Smooth muscle cell (in vitro differentiated cells): ENCODE data around the gene COL20A1. TPM values are rescaled to one million over a fixed set of nuclear protein-coding genes. Genes with fewer than 3 reads are reported as not detected.

ENCODE experiments used
- DNase-seq: peaks from one replicate; lab custom pipeline; 2025; ENCODE audit not compliant: unreplicated experiment; lab: John Stamatoyannopoulos, UW
- H2AFZ ChIP-seq: fragments of 200-600 bp; sonication (generic); 2 replicates; pipeline ENCODE4 v1.6.0; 2016; ENCODE audit warnings: antibody characterized with exemption, low read depth, mild to moderate bottlenecking
- H3F3A ChIP-seq: fragments of 200-600 bp; sonication (generic); 2 replicates; pipeline ENCODE4 v1.6.0; 2017; ENCODE audit warnings: antibody characterized with exemption, low read depth
- H3K27ac ChIP-seq: fragments of 200-600 bp; sonication (generic); 2 replicates; pipeline ENCODE4 v1.5.1; 2016; ENCODE audit warnings: low read depth, mild to moderate bottlenecking
- H3K27me3 ChIP-seq: fragments of 200-600 bp; sonication (generic); 2 replicates; pipeline ENCODE4 v1.6.1; 2016; ENCODE audit warnings: low read depth, mild to moderate bottlenecking
- H3K36me3 ChIP-seq: fragments of 200-600 bp; sonication (generic); 2 replicates; pipeline ENCODE4 v1.5.1; 2016; ENCODE audit warnings: low read depth
- H3K4me1 ChIP-seq: fragments of 200-600 bp; sonication (generic); 2 replicates; pipeline ENCODE4 v1.5.1; 2016; ENCODE audit warnings: low read depth
- H3K4me2 ChIP-seq: fragments of 200-600 bp; sonication (generic); 2 replicates; pipeline ENCODE4 v1.6.0; 2016; ENCODE audit warnings: mild to moderate bottlenecking
- H3K4me3 ChIP-seq: fragments of 200-600 bp; sonication (generic); 2 replicates; pipeline ENCODE4 v1.5.1; 2016; ENCODE audit warnings: mild to moderate bottlenecking
- H3K79me2 ChIP-seq: fragments of 200-600 bp; sonication (generic); 2 replicates; pipeline ENCODE4 v1.6.0; 2016; ENCODE audit warnings: low read depth, mild to moderate bottlenecking
- H3K9ac ChIP-seq: fragments of 200-600 bp; sonication (generic); 2 replicates; pipeline ENCODE4 v1.6.0; 2016; ENCODE audit warnings: low read depth
- H3K9me3 ChIP-seq: fragments of 200-600 bp; sonication (generic); replicated peaks from 2 replicates; pipeline ENCODE4 v1.5.1; 2016; ENCODE audit warnings: low read depth
- H4K20me1 ChIP-seq: fragments of 200-600 bp; sonication (generic); 2 replicates; pipeline ENCODE4 v1.6.0; 2016; ENCODE audit warnings: low read depth
- CTCF ChIP-seq: fragments of 200-600 bp; sonication (generic); IDR thresholded peaks from 2 replicates; pipeline ENCODE4 v1.5.1; 2017; ENCODE audit warnings: borderline replicate concordance, mild to moderate bottlenecking, antibody characterized with exemption; ENCODE audit not compliant: insufficient read depth, poor library complexity, severe bottlenecking
- WGBS: methylation state at CpG from one replicate; pipeline ENCODE4 v1.1.7; 2016; ENCODE audit warnings: low lambda C conversion rate; 5-methylcytosine and 5-hydroxymethylcytosine counted together
- polyA plus RNA-seq: library from polyadenylated mRNA; unstranded; fragments of >200 nt; fragmentation: Nextera tagmentation; extraction: Ambion mirVana; gene quantifications from 2 replicates; pipeline ENCODE4 v1.2.1, GENCODE V29; 2016
- total RNA-seq: library from RNA; depleted of rRNA; stranded (reverse); fragments of >200 nt; gene quantifications from 2 replicates; pipeline ENCODE4 v1.2.3, GENCODE V29; 2014

COL20A1 gene
- 0.36 and 0.81 TPM in 2 replicates for total RNA-seq
- 0.23 and 0.70 TPM in 2 replicates for polyA plus RNA-seq

- no peaks in the 10 kb centered on the region for H3K79me2 ChIP-seq
- no peaks in the 10 kb centered on the region for H3K36me3 ChIP-seq
- no peak within 1 kb of the TSS for H3K4me3 ChIP-seq
- H3K4me2 ChIP-seq: no peak within 1 kb of the TSS
- H2AFZ ChIP-seq: no peak within 1 kb of the TSS
- TF ChIP-seq CTCF: no peak
- no peak within 1 kb of the TSS for H3K27ac ChIP-seq
- 71% methylated on average over 6 of the region's 7 CpGs for WGBS
- H3K27me3 ChIP-seq: peaks cover 8% of the 10 kb centered on the region
- H4K20me1 ChIP-seq: peaks cover 49% of the 10 kb centered on the region
- H3K4me1 ChIP-seq: peaks cover 7% of the 10 kb centered on the region
- no peak within 1 kb of the TSS for H3K9ac ChIP-seq
- no peak for DNase-seq
- peaks cover 5% of the 10 kb centered on the region for H3F3A ChIP-seq
- H3K9me3 ChIP-seq: no peaks in the 10 kb centered on the region
Measured at GRCh38 chr20:63292904-63293303, at the start of gene COL20A1. Gene COL20A1, plus strand, starts transcription at chr20:63293186. Its CDS starts 1,922 bp downstream, at chr20:63295108.

- Histone ChIP-seq H3K9ac (no peak overlapping the region), H2AFZ (no peak overlapping the region), H3K79me2 (no peaks in the 10 kb centered on the region), H3K36me3 (no peaks in the 10 kb centered on the region), H3F3A (no peaks in the 10 kb centered on the region), H3K27ac (no peak overlapping the region), H3K4me2 (no peak overlapping the region), H3K4me3 (no peak overlapping the region), H3K9me3 (no peaks in the 10 kb centered on the region), H3K4me1 (no peaks in the 10 kb centered on the region), H4K20me1 (no peaks in the 10 kb centered on the region), H3K27me3 (no peaks in the 10 kb centered on the region)
- 93% methylated on average over 25 of the region's 25 CpGs for WGBS
- no peak for TF ChIP-seq CTCF
- DNase-seq: no peak
Measured at GRCh38 chr20:63243604-63244247, 49.3 kb upstream of the COL20A1 start.

GRCh38 chr20:63244468-63244867 lies 48.5 kb upstream of the COL20A1 start:
- H3K4me2 ChIP-seq: no peak overlapping the region
- DNase-seq: no peak
- no peak overlapping the region for H3K4me3 ChIP-seq
- H4K20me1 ChIP-seq: no peaks in the 10 kb centered on the region
- no peak for TF ChIP-seq CTCF
- no peaks in the 10 kb centered on the region for H3K36me3 ChIP-seq
- no peak overlapping the region for H3K9ac ChIP-seq
- H3K27ac ChIP-seq: no peak overlapping the region
- no peaks in the 10 kb centered on the region for H3K4me1 ChIP-seq
- H3K9me3 ChIP-seq: no peaks in the 10 kb centered on the region
- H3F3A ChIP-seq: no peaks in the 10 kb centered on the region
- 88% methylated on average over 10 of the region's 10 CpGs for WGBS
- no peaks in the 10 kb centered on the region for H3K27me3 ChIP-seq
- H2AFZ ChIP-seq: no peak overlapping the region
- H3K79me2 ChIP-seq: no peaks in the 10 kb centered on the region
